Epithelial cell of proximal tubule (primary cell): Measurements from ENCODE around the gene DIAPH1. TPM values are rescaled to one million over a fixed set of nuclear protein-coding genes. Genes with fewer than 3 reads are reported as not detected.
A peak's percentile ranks its signal among the peaks of the same experiment; 100 is the strongest.

Experiments
- DNase-seq: peaks from one replicate; pipeline ENCODE4 v3.0.0-alpha.2; 2011; ENCODE audit warnings: low read depth
- H3K4me3 ChIP-seq: 2 replicates; pipeline ENCODE4 v1.5.1; 2011; ENCODE audit warnings: low read depth, mild to moderate bottlenecking, low read length
- CTCF ChIP-seq: conservative IDR thresholded peaks from 2 replicates; pipeline ENCODE4 v1.5.1; 2012; ENCODE audit warnings: low read depth, mild to moderate bottlenecking, low read length
- total RNA-seq: library from RNA; depleted of rRNA; stranded (reverse); fragments of >200 nt; gene quantifications from 2 replicates; pipeline ENCODE4 v1.2.3, GENCODE V29; 2015

Gene DIAPH1
- total RNA-seq, 1 donor from 2014 or later = 94.0 TPM

- TF ChIP-seq CTCF = no peak
- no peak for DNase-seq
- no peak overlapping the region for H3K4me3 ChIP-seq
These were observed 128.5 kb downstream of the DIAPH1 start for GRCh38 chr5:141490271-141490670.

- no peak for DNase-seq
- H3K4me3 ChIP-seq = no peak overlapping the region
- TF ChIP-seq CTCF = no peak
These were observed 129.0 kb downstream of the DIAPH1 start for GRCh38 chr5:141489841-141490240.

- H3K4me3 ChIP-seq = no peak within 1 kb of the TSS
- DNase-seq = no peak
- no peak for TF ChIP-seq CTCF
These were observed 129.9 kb downstream of the DIAPH1 start, which contains the start of gene PCDHGC5 for GRCh38 chr5:141488591-141489561. TSS of gene PCDHGC5 (plus strand) at chr5:141489081. CDS start at chr5:141489241, 160 bp downstream.

- DNase-seq = no peak
- no peak for TF ChIP-seq CTCF
- H3K4me3 ChIP-seq = no peak overlapping the region
These were observed 131.7 kb downstream of the DIAPH1 start for GRCh38 chr5:141487131-141487530.

- no peak for DNase-seq
- no peak for TF ChIP-seq CTCF
- H3K4me3 ChIP-seq = no peak overlapping the region
These were observed 132.7 kb downstream of the DIAPH1 start for GRCh38 chr5:141486091-141486490.

- peak overlapping the region; percentile 39 for H3K4me3 ChIP-seq
- no peak for DNase-seq
- TF ChIP-seq CTCF = no peak
These were observed 133.3 kb downstream of the DIAPH1 start for GRCh38 chr5:141485321-141486055.
